Activated naive CD4-positive, alpha-beta T cell treated with anti-CD3 and anti-CD28 coated beads, Interleukin-2, amount 10 ng/mL, durations not matched to agents 7 days and 5 days (primary cell): ENCODE results near the gene EMSY.
"Not testable (repeated sequence)": the region's sequence is repeated elsewhere in the genome, so short reads cannot be mapped to it uniquely, and the experiment has no call there.

Experiments
- CTCF ChIA-PET: fragments of 350-600 bp; sonication (Branson Sonifier 250); formaldehyde crosslinking; loops from one replicate; lab custom pipeline; 2021; ENCODE audit warnings: antibody characterized with exemption; lab: Charles Lee
- DNase-seq: peaks from one replicate; pipeline ENCODE4 v3.0.0-alpha.2; 2020
- H3K27ac Mint-ChIP-seq: one replicate; pipeline ENCODE4 v1.8.0; 2021; ENCODE audit warnings: mild to moderate bottlenecking, moderate library complexity, mixed read lengths
- H3K27me3 Mint-ChIP-seq: one replicate; pipeline ENCODE4 v1.8.0; 2021; ENCODE audit warnings: mild to moderate bottlenecking, mixed read lengths
- H3K36me3 Mint-ChIP-seq: one replicate; pipeline ENCODE4 v1.8.0; 2021; ENCODE audit warnings: mixed read lengths
- H3K4me1 Mint-ChIP-seq: one replicate; pipeline ENCODE4 v1.8.0; 2021; ENCODE audit warnings: mixed read lengths
- H3K4me3 Mint-ChIP-seq: one replicate; pipeline ENCODE4 v1.8.0; 2021; ENCODE audit warnings: mild to moderate bottlenecking, moderate library complexity, mixed read lengths
- H3K9me3 Mint-ChIP-seq: one replicate; pipeline ENCODE4 v1.8.0; 2021; ENCODE audit warnings: mixed read lengths

Gene EMSY

GRCh38 chr11:76558891-76559290, 114.1 kb downstream of the EMSY start:
- Mint-ChIP-seq H3K9me3 (no peaks in the 10 kb centered on the region), H3K36me3 (no peaks in the 10 kb centered on the region), H3K27ac (no peak overlapping the region), H3K4me1 (peaks cover 6% of the 10 kb centered on the region), H3K4me3 (no peak overlapping the region), H3K27me3 (peaks cover 31% of the 10 kb centered on the region)
- DNase-seq: no peak
- CTCF ChIA-PET: no interaction called here

DNA sequence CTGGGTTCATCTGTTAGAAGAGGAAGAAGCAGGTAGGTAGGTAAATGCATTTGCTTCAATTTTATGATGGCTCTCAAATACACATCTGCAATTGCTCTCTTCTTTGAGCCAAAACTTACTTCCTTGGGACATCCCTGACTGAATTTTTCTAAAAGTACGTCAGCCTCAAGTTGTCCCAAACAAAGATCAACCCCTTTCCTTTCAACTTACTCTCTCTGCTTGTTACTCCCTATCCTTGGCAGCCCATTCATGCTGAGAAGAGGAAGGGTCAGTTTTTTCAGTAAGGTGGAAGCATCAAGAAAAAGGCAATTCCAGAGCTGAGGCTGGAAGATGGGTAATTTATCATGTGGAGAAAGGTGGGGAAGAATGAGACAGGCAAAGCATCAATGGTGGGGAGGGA, 114.5 kb downstream of the EMSY start:
- Mint-ChIP-seq H3K9me3 (no peaks in the 10 kb centered on the region), H3K4me3 (no peak overlapping the region), H3K4me1 (peaks cover 6% of the 10 kb centered on the region), H3K27me3 (peaks cover 35% of the 10 kb centered on the region), H3K27ac (peak overlapping the region; percentile 30), H3K36me3 (no peaks in the 10 kb centered on the region)
- CTCF ChIA-PET: no interaction called here
- DNase-seq: no peak

- DNase-seq: no peak
- no peaks in the 10 kb centered on the region for H3K36me3 Mint-ChIP-seq
- no peak overlapping the region for H3K4me3 Mint-ChIP-seq
- peaks cover 38% of the 10 kb centered on the region for H3K27me3 Mint-ChIP-seq
- CTCF ChIA-PET: no interaction called here
- no peaks in the 10 kb centered on the region for H3K9me3 Mint-ChIP-seq
- H3K27ac Mint-ChIP-seq: peak overlapping the region; percentile 30
- H3K4me1 Mint-ChIP-seq: peaks cover 6% of the 10 kb centered on the region
Observed at GRCh38 chr11:76560219-76560618, 115.4 kb downstream of the EMSY start.

- no peaks in the 10 kb centered on the region for H3K36me3 Mint-ChIP-seq
- H3K27me3 Mint-ChIP-seq: peaks cover 38% of the 10 kb centered on the region
- peaks cover 6% of the 10 kb centered on the region for H3K4me1 Mint-ChIP-seq
- H3K27ac Mint-ChIP-seq: peak overlapping the region; percentile 8
- H3K4me3 Mint-ChIP-seq: no peak overlapping the region
- CTCF ChIA-PET: no interaction called here
- no peak for DNase-seq
- H3K9me3 Mint-ChIP-seq: no peaks in the 10 kb centered on the region
Observed at GRCh38 chr11:76561245-76561644, 116.4 kb downstream of the EMSY start.

- DNase-seq: no peak
- CTCF ChIA-PET: no interaction called here
- no peak overlapping the region for H3K27ac Mint-ChIP-seq
- H3K4me3 Mint-ChIP-seq: no peak overlapping the region
- no peaks in the 10 kb centered on the region for H3K36me3 Mint-ChIP-seq
- H3K27me3 Mint-ChIP-seq: peaks cover 38% of the 10 kb centered on the region
- peaks cover 14% of the 10 kb centered on the region for H3K4me1 Mint-ChIP-seq
- H3K9me3 Mint-ChIP-seq: no peaks in the 10 kb centered on the region
Observed at GRCh38 chr11:76562541-76562940, 117.7 kb downstream of the EMSY start.

- no peaks in the 10 kb centered on the region for H3K36me3 Mint-ChIP-seq
- no peak for DNase-seq
- H3K9me3 Mint-ChIP-seq: no peaks in the 10 kb centered on the region
- peaks cover 34% of the 10 kb centered on the region for H3K27me3 Mint-ChIP-seq
- CTCF ChIA-PET: no interaction called here
- H3K4me3 Mint-ChIP-seq: no peak overlapping the region
- H3K27ac Mint-ChIP-seq: no peak overlapping the region
- peaks cover 19% of the 10 kb centered on the region for H3K4me1 Mint-ChIP-seq
Observed at GRCh38 chr11:76564364-76564763, 119.5 kb downstream of the EMSY start.

- CTCF ChIA-PET: no interaction called here
- H3K4me1 Mint-ChIP-seq: peaks cover 13% of the 10 kb centered on the region
- no peaks in the 10 kb centered on the region for H3K9me3 Mint-ChIP-seq
- peak overlapping the region; percentile 53 for H3K27ac Mint-ChIP-seq
- peaks cover 29% of the 10 kb centered on the region for H3K27me3 Mint-ChIP-seq
- H3K4me3 Mint-ChIP-seq: no peak overlapping the region
- H3K36me3 Mint-ChIP-seq: no peaks in the 10 kb centered on the region
- no peak for DNase-seq
Observed at GRCh38 chr11:76566811-76567210, 122.0 kb downstream of the EMSY start.

- Mint-ChIP-seq H3K27me3 (peaks cover 29% of the 10 kb centered on the region), H3K4me3 (no peak overlapping the region), H3K36me3 (no peaks in the 10 kb centered on the region), H3K27ac (no peak overlapping the region), H3K4me1 (peaks cover 13% of the 10 kb centered on the region), H3K9me3 (no peaks in the 10 kb centered on the region)
- no peak for DNase-seq
- CTCF ChIA-PET: no interaction called here
Observed at GRCh38 chr11:76567261-76567660, 122.4 kb downstream of the EMSY start.

- H3K9me3 Mint-ChIP-seq: no peaks in the 10 kb centered on the region
- H3K36me3 Mint-ChIP-seq: no peaks in the 10 kb centered on the region
- CTCF ChIA-PET: no interaction called here
- H3K27ac Mint-ChIP-seq: no peak overlapping the region
- H3K4me1 Mint-ChIP-seq: peaks cover 13% of the 10 kb centered on the region
- H3K27me3 Mint-ChIP-seq: peaks cover 31% of the 10 kb centered on the region
- H3K4me3 Mint-ChIP-seq: no peak overlapping the region
- no peak for DNase-seq
Observed at GRCh38 chr11:76568139-76568538, 123.3 kb downstream of the EMSY start.

DNA sequence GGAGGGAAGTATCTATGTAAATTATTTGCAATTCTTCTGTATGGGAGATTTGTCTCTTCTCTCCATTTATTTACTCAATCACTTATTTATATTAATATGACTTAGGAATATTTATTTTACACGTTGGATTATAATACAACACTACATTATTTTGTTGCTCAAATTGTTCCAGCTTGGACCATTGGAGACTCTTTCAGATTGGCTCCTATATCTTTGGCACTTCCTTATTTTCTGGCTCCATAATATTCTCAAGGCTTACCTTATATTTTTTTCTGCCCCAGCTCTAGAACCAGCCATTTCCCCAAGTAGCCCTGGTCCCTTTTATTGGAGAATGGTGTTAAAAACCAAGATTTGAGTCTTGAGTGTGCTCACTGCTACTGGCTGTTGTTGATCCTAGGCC, 123.8 kb downstream of the EMSY start:
- H3K4me3 Mint-ChIP-seq: no peak overlapping the region
- H3K9me3 Mint-ChIP-seq: no peaks in the 10 kb centered on the region
- no peak overlapping the region for H3K27ac Mint-ChIP-seq
- H3K36me3 Mint-ChIP-seq: no peaks in the 10 kb centered on the region
- peaks cover 14% of the 10 kb centered on the region for H3K4me1 Mint-ChIP-seq
- CTCF ChIA-PET: interaction anchor here (1.1 kb wide), 1 partner anchor 64 kb away, joined by 3 read pairs; no protein-coding TSS in a partner anchor
- peaks cover 31% of the 10 kb centered on the region for H3K27me3 Mint-ChIP-seq
- no peak for DNase-seq

- not testable (repeated sequence) for H3K36me3 Mint-ChIP-seq, H3K9me3 Mint-ChIP-seq, H3K27ac Mint-ChIP-seq, DNase-seq, H3K4me3 Mint-ChIP-seq, H3K4me1 Mint-ChIP-seq
- CTCF ChIA-PET: interaction anchor here (0.7 kb wide), 1 partner anchor 703 kb away, joined by 3 read pairs; no protein-coding TSS in a partner anchor
- peaks cover 44% of the 10 kb centered on the region for H3K27me3 Mint-ChIP-seq
Observed at GRCh38 chr11:76572181-76572875, 127.5 kb downstream of the EMSY start.

DNA sequence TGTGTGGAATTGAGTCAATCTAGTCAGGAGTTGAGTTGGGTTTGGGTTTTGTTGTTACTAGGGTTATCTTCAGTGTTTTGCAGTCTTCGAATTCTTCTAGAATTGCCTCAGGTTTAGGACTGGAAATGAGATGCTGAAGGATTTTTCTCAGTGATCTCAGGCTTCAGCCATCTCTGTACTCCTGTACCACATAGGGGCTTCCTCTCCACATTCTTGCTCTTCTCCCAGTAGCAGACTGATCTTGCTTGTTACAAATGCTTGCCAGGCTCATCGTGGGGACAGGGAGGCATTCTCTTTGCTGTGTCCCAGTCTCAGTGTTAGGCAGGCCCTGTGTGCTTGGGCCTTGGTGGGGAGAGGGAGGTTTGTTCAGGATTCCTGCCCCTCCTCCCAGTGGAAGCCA, 129.6 kb downstream of the EMSY start:
- Mint-ChIP-seq H3K27me3 (peaks cover 47% of the 10 kb centered on the region), H3K36me3 (no peaks in the 10 kb centered on the region), H3K4me1 (peaks cover 2% of the 10 kb centered on the region), H3K27ac (no peak overlapping the region), H3K4me3 (no peak overlapping the region), H3K9me3 (no peaks in the 10 kb centered on the region)
- no peak for DNase-seq
- CTCF ChIA-PET: no interaction called here

- no peaks in the 10 kb centered on the region for H3K36me3 Mint-ChIP-seq
- H3K4me1 Mint-ChIP-seq: peaks cover 2% of the 10 kb centered on the region
- peaks cover 47% of the 10 kb centered on the region for H3K27me3 Mint-ChIP-seq
- H3K9me3 Mint-ChIP-seq: no peaks in the 10 kb centered on the region
- no peak overlapping the region for H3K27ac Mint-ChIP-seq
- no peak overlapping the region for H3K4me3 Mint-ChIP-seq
- CTCF ChIA-PET: interaction anchor here (0.6 kb wide), 1 partner anchor 105 kb away, joined by 3 read pairs; no protein-coding TSS in a partner anchor
- no peak for DNase-seq
Observed at GRCh38 chr11:76574879-76575278, 130.1 kb downstream of the EMSY start.

DNA sequence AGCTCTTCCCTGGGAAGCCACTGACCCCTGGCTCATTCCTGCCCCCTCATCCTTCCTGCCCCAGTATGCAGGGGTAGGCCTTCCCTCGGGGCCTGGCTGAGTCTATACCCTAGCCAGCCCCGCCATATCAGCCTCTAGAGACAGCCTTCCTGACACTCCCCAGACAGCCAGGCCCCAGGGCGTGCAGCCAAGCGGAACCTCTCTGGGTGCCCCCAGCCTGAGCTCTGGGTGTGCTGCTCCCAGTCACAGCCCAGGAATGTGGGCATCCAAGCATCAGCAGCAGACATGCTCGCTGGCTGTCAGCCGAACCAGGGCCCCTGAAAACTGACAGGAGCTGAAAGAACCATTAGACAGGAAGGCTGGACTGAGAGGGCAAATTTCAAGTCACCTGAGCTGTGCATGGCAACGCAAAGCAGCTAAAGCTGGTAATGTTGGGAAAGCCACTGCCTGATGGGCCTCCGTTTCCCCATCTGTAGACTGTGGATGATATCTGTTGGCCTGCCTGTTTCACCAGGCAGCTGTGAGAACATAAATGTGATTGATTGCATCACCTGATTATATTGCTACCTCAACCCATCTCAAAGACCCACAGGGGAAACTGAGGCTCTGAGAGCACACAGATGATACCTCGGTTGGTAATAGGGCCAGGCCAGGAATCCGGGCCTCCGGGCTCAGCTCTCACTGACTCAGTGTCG, 132.6 kb downstream of the EMSY start:
- Mint-ChIP-seq H3K36me3 (no peaks in the 10 kb centered on the region), H3K4me1 (peaks cover 2% of the 10 kb centered on the region), H3K9me3 (no peaks in the 10 kb centered on the region), H3K4me3 (no peak overlapping the region), H3K27me3 (peaks cover 39% of the 10 kb centered on the region), H3K27ac (no peak overlapping the region)
- CTCF ChIA-PET: interaction anchor here (1.3 to 1.4 kb wide), 2 partner anchors 11 to 16 kb away, joined by 3 to 4 read pairs; no protein-coding TSS in a partner anchor
- no peak for DNase-seq
